NCI-H748 (cell line): ENCODE data around the gene TPRN.
"Not testable (repeated sequence)": the region's sequence is repeated elsewhere in the genome, so short reads cannot be mapped to it uniquely, and the experiment has no call there.

Experiments
- DNase-seq: peaks from one replicate; lab custom pipeline; 2025; ENCODE audit not compliant: unreplicated experiment; lab: John Stamatoyannopoulos, UW

TPRN gene

GRCh38 chr9:137200311-137201204 lies at the start of gene TPRN:
TPRN (minus strand) TSS chr9:137200741; CDS start chr9:137200711, 30 bp downstream.
- DNase-seq = peak; percentile 100

DNA sequence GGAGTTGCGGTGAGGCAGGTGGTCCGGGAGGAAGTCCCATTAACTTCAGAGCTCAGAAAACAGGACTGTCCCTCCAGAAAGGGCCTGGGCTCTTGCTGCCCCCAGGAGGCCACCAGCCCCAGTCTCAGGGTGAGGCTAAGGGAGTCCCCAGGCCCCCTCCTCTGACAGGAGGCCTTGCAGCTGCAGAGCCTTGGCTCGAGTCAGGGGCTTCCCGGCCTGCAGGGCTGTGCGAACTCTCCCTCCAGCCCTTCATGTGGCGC lies 47.3 kb upstream of the TPRN start:
- no peak for DNase-seq

- no peak for DNase-seq
Observed at GRCh38 chr9:137247135-137247915, 46.8 kb upstream of the TPRN start.

- no peak for DNase-seq
Observed at GRCh38 chr9:137245450-137246421, 45.2 kb upstream of the TPRN start.

- DNase-seq = peak; percentile 36
Observed at GRCh38 chr9:137244486-137245449, 44.2 kb upstream of the TPRN start.

DNA sequence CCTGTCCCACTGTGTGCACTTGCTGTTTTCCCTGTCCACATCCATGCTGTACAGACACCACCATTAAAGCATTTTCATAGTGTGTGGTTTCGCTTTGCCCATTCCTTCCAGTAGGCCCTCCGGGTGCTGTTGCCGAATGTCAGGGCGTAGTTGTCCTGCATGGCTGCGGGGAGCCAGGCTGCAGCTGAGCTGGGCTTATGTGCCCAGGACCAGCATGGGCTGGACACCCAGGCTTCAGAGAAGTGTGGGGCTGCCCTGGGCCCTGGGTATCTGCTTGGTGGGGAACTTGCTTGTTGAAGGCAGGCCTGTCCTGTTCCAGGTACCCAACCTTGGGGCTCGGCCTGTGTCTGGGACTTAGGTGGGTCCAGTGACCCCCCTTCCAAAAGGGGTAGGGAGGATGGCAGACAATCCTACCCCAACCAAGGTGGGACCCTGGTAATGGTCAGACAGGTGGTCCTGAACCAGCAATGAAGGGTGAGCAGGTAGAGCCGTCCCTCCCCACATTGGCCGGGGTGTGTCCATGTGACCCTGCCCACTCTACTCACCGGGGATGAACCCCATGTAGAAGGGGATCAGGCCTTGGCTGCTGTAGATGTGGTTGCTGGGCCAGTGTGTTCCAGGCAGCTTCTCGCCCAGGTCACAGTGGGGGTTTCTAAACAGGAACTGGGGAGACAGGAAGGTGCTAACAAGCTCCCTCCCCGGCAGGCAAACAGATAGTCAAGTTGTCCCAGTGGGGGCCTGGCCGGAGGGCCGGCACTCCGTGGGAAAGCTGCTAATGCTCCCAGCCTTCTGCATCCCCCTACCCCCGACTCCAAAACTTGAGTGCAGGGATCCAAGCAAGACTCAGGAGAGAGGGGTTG lies 43.3 kb upstream of the TPRN start:
- no peak for DNase-seq

DNA sequence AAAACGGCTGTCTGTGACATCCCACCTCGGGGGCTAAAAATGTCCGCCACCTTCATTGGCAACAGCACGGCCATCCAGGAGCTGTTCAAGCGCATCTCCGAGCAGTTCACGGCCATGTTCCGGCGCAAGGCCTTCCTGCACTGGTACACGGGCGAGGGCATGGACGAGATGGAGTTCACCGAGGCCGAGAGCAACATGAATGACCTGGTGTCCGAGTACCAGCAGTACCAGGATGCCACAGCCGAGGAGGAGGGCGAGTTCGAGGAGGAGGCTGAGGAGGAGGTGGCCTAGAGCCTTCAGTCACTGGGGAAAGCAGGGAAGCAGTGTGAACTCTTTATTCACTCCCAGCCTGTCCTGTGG lies 42.7 kb upstream of the TPRN start:
- not testable (repeated sequence) for DNase-seq

- no peak for DNase-seq
Observed at GRCh38 chr9:137242269-137243203, 42.0 kb upstream of the TPRN start.

GRCh38 chr9:137241490-137242268 lies 41.1 kb upstream of the TPRN start:
- DNase-seq = peak; percentile 58

DNA sequence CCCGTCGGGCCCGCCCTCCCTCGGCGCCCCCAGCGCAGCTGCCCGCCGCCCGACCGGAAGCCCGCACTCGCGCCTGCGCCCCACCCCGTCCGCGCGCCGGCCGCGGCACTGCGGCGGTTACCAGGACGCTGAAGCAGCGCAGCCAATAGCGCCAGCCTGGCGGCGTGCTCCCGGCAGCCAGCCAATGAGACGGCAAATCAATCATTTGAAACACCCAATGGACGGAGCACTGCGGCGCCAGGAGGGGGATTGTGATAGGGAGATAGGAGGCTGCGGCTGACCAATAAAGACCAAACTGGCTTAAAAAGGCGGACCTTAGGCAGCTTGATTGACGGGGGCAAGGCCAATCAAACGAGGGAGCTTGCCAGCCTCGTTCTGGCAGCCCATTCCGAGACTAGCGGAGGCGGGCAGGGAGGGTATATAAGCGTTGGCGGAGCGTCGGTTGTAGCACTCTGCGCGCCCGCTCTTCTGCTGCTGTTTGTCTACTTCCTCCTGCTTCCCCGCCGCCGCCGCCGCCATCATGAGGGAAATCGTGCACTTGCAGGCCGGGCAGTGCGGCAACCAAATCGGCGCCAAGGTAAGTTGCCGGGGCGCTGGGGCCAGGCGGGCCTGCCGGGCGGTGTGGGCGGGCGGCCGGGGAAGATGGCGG lies 40.4 kb upstream of the TPRN start, which contains the start of gene TUBB4B:
TUBB4B (plus strand) TSS at position 447 of the 649 bp plus-strand sequence; CDS start at position 521, 74 bp downstream.
- peak; percentile 100 for DNase-seq

DNA sequence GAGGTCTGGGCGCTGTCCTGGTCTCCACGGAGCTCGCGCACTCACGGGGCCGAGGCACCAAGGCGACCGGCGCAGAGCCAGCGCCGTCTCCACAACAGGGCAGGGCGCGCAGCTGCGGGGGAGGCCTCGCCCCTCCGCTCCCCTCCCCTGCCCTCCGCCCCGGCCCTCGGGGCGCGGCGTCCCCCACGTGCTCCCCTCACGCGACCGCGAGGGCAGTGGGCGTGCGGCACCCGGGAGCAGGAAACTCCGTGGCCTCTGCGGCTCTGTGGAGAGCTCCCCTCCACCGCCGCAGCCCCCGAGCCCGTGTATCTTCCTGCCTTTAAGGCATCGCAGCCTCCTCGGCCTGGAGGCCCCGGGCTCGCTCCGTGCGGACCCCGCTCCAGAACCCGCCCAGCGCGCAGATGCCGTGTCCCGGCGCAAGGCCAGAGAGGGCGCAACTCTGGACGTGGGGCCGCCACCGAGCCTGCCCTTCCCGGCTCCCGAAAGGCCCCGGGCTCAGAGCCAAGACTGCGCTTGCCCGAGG lies 39.8 kb upstream of the TPRN start:
- DNase-seq = peak; percentile 86

DNA sequence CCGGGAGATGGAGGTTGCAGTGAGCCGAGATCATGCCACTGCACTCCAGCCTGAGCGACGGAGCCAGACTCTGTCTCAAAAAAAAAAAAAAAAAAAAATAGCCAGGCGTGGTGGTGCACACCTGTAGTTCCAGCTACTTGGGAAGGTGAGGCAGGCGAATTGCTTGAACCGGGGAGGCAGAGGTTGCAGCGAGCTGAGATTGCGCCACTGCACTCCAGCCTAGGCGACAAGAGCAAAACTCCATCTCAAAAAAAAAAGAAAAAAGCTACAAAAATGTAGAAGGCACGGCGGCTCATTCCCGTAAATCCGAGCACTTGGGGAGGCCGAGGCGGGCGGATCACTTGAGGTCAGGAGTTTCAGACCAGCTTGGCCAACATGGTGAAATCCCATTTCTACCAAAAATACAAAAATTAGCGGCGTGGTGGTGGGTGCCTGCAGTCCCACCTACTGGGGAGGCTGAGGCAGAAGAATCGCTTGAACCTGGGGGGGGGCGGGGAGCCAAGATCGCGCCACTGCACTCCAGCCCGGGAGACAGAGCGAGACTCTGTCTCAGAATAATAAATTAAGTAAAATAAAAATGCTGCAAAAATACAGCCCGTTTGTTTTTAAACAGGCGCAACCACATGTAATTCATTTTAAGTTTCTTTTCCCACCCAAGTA lies 39.1 kb upstream of the TPRN start:
- not testable (repeated sequence) for DNase-seq

- DNase-seq = peak; percentile 76
Observed at GRCh38 chr9:137237759-137238726, 37.5 kb upstream of the TPRN start.

- DNase-seq = no peak
Observed at GRCh38 chr9:137236936-137237421, 36.4 kb upstream of the TPRN start.
